ENCODE data around the gene FSTL5.

The FSTL5 gene

GRCh38 chr4:161948026-161948770 is 215.6 kb downstream of the FSTL5 start:
- Histone ChIP-seq H3K27me3 (ENCODE audit: insufficient read depth, low read length) (no peaks in the 10 kb centered on the region), H3K4me3 (ENCODE audit: low read depth, low read length) (no peak overlapping the region), H3K79me2 (ENCODE audit: control insufficient read depth, insufficient read depth, low read length, unreplicated experiment) (no peaks in the 10 kb centered on the region), H3K36me3 (ENCODE audit: insufficient read depth, low read length) (no peaks in the 10 kb centered on the region), H3K4me1 (ENCODE audit: control insufficient read depth, insufficient read depth, low read length, unreplicated experiment) (no peaks in the 10 kb centered on the region), H2AFZ (ENCODE audit: low read length, unreplicated experiment) (no peak overlapping the region), H3K27ac (ENCODE audit: low read depth, low read length) (no peak overlapping the region)

- no peaks in the 10 kb centered on the region for H3K4me1 ChIP-seq (ENCODE audit: control insufficient read depth, insufficient read depth, low read length, unreplicated experiment)
- no peak overlapping the region for H3K4me3 ChIP-seq (ENCODE audit: low read depth, low read length)
- H2AFZ ChIP-seq (ENCODE audit: low read length, unreplicated experiment) = no peak overlapping the region
- no peaks in the 10 kb centered on the region for H3K79me2 ChIP-seq (ENCODE audit: control insufficient read depth, insufficient read depth, low read length, unreplicated experiment)
- no peaks in the 10 kb centered on the region for H3K27me3 ChIP-seq (ENCODE audit: insufficient read depth, low read length)
- no peak overlapping the region for H3K27ac ChIP-seq (ENCODE audit: low read depth, low read length)
- no peaks in the 10 kb centered on the region for H3K36me3 ChIP-seq (ENCODE audit: insufficient read depth, low read length)
Measured at GRCh38 chr4:161937596-161937995, 226.2 kb downstream of the FSTL5 start.

GRCh38 chr4:161936625-161937550 is 226.9 kb downstream of the FSTL5 start:
- no peaks in the 10 kb centered on the region for H3K27me3 ChIP-seq (ENCODE audit: insufficient read depth, low read length)
- no peak overlapping the region for H3K27ac ChIP-seq (ENCODE audit: low read depth, low read length)
- no peaks in the 10 kb centered on the region for H3K36me3 ChIP-seq (ENCODE audit: insufficient read depth, low read length)
- no peak overlapping the region for H3K4me3 ChIP-seq (ENCODE audit: low read depth, low read length)
- H3K79me2 ChIP-seq (ENCODE audit: control insufficient read depth, insufficient read depth, low read length, unreplicated experiment) = no peaks in the 10 kb centered on the region
- no peak overlapping the region for H2AFZ ChIP-seq (ENCODE audit: low read length, unreplicated experiment)
- H3K4me1 ChIP-seq (ENCODE audit: control insufficient read depth, insufficient read depth, low read length, unreplicated experiment) = no peaks in the 10 kb centered on the region

- Histone ChIP-seq H3K79me2 (ENCODE audit: control insufficient read depth, insufficient read depth, low read length, unreplicated experiment) (no peaks in the 10 kb centered on the region), H3K4me1 (ENCODE audit: control insufficient read depth, insufficient read depth, low read length, unreplicated experiment) (no peaks in the 10 kb centered on the region), H2AFZ (ENCODE audit: low read length, unreplicated experiment) (no peak overlapping the region), H3K27ac (ENCODE audit: low read depth, low read length) (no peak overlapping the region), H3K4me3 (ENCODE audit: low read depth, low read length) (no peak overlapping the region), H3K27me3 (ENCODE audit: insufficient read depth, low read length) (no peaks in the 10 kb centered on the region), H3K36me3 (ENCODE audit: insufficient read depth, low read length) (no peaks in the 10 kb centered on the region)
Measured at GRCh38 chr4:161931089-161931488, 232.7 kb downstream of the FSTL5 start.

- Histone ChIP-seq H3K36me3 (ENCODE audit: insufficient read depth, low read length) (no peaks in the 10 kb centered on the region), H3K27ac (ENCODE audit: low read depth, low read length) (no peak overlapping the region), H3K4me1 (ENCODE audit: control insufficient read depth, insufficient read depth, low read length, unreplicated experiment) (no peaks in the 10 kb centered on the region), H3K27me3 (ENCODE audit: insufficient read depth, low read length) (no peaks in the 10 kb centered on the region), H3K4me3 (ENCODE audit: low read depth, low read length) (no peak overlapping the region), H2AFZ (ENCODE audit: low read length, unreplicated experiment) (no peak overlapping the region), H3K79me2 (ENCODE audit: control insufficient read depth, insufficient read depth, low read length, unreplicated experiment) (no peaks in the 10 kb centered on the region)
Measured at GRCh38 chr4:161929956-161930355, 233.8 kb downstream of the FSTL5 start.

- Histone ChIP-seq H3K27ac (ENCODE audit: low read depth, low read length) (no peak overlapping the region), H2AFZ (ENCODE audit: low read length, unreplicated experiment) (no peak overlapping the region), H3K79me2 (ENCODE audit: control insufficient read depth, insufficient read depth, low read length, unreplicated experiment) (no peaks in the 10 kb centered on the region), H3K4me1 (ENCODE audit: control insufficient read depth, insufficient read depth, low read length, unreplicated experiment) (no peaks in the 10 kb centered on the region), H3K27me3 (ENCODE audit: insufficient read depth, low read length) (no peaks in the 10 kb centered on the region), H3K4me3 (ENCODE audit: low read depth, low read length) (no peak overlapping the region), H3K36me3 (ENCODE audit: insufficient read depth, low read length) (no peaks in the 10 kb centered on the region)
Measured at GRCh38 chr4:161926033-161926828, 237.6 kb downstream of the FSTL5 start.

- Histone ChIP-seq H3K79me2 (ENCODE audit: control insufficient read depth, insufficient read depth, low read length, unreplicated experiment) (no peaks in the 10 kb centered on the region), H3K4me1 (ENCODE audit: control insufficient read depth, insufficient read depth, low read length, unreplicated experiment) (no peaks in the 10 kb centered on the region), H3K27me3 (ENCODE audit: insufficient read depth, low read length) (no peaks in the 10 kb centered on the region), H3K27ac (ENCODE audit: low read depth, low read length) (no peak overlapping the region), H3K36me3 (ENCODE audit: insufficient read depth, low read length) (no peaks in the 10 kb centered on the region), H2AFZ (ENCODE audit: low read length, unreplicated experiment) (no peak overlapping the region), H3K4me3 (ENCODE audit: low read depth, low read length) (no peak overlapping the region)
Measured at GRCh38 chr4:161920304-161921052, 243.3 kb downstream of the FSTL5 start.

GRCh38 chr4:161919442-161920220 is 244.2 kb downstream of the FSTL5 start:
- no peaks in the 10 kb centered on the region for H3K4me1 ChIP-seq (ENCODE audit: control insufficient read depth, insufficient read depth, low read length, unreplicated experiment)
- H3K27me3 ChIP-seq (ENCODE audit: insufficient read depth, low read length) = no peaks in the 10 kb centered on the region
- H3K27ac ChIP-seq (ENCODE audit: low read depth, low read length) = no peak overlapping the region
- no peaks in the 10 kb centered on the region for H3K79me2 ChIP-seq (ENCODE audit: control insufficient read depth, insufficient read depth, low read length, unreplicated experiment)
- H2AFZ ChIP-seq (ENCODE audit: low read length, unreplicated experiment) = no peak overlapping the region
- no peaks in the 10 kb centered on the region for H3K36me3 ChIP-seq (ENCODE audit: insufficient read depth, low read length)
- H3K4me3 ChIP-seq (ENCODE audit: low read depth, low read length) = no peak overlapping the region

GRCh38 chr4:161916035-161916434 is 247.8 kb downstream of the FSTL5 start:
- H3K27ac ChIP-seq (ENCODE audit: low read depth, low read length) = no peak overlapping the region
- H2AFZ ChIP-seq (ENCODE audit: low read length, unreplicated experiment) = no peak overlapping the region
- no peaks in the 10 kb centered on the region for H3K27me3 ChIP-seq (ENCODE audit: insufficient read depth, low read length)
- no peaks in the 10 kb centered on the region for H3K4me1 ChIP-seq (ENCODE audit: control insufficient read depth, insufficient read depth, low read length, unreplicated experiment)
- H3K79me2 ChIP-seq (ENCODE audit: control insufficient read depth, insufficient read depth, low read length, unreplicated experiment) = no peaks in the 10 kb centered on the region
- H3K4me3 ChIP-seq (ENCODE audit: low read depth, low read length) = no peak overlapping the region
- no peaks in the 10 kb centered on the region for H3K36me3 ChIP-seq (ENCODE audit: insufficient read depth, low read length)

Data from ACC112 (cell line).